HG02840 (cell line): Measurements from ENCODE around the gene UBALD2.
"Not testable (repeated sequence)": the region's sequence is repeated elsewhere in the genome, so short reads cannot be mapped to it uniquely, and the experiment has no call there.

Source experiments
- ATAC-seq: cut with Tn5 transposase; IDR thresholded peaks from one replicate; pipeline ENCODE4 v1.9.1; 2021; ENCODE audit warnings: mild to moderate bottlenecking, moderate library complexity, moderate number of reproducible peaks; ENCODE audit not compliant: unreplicated experiment, low FRiP score

UBALD2 gene

DNA sequence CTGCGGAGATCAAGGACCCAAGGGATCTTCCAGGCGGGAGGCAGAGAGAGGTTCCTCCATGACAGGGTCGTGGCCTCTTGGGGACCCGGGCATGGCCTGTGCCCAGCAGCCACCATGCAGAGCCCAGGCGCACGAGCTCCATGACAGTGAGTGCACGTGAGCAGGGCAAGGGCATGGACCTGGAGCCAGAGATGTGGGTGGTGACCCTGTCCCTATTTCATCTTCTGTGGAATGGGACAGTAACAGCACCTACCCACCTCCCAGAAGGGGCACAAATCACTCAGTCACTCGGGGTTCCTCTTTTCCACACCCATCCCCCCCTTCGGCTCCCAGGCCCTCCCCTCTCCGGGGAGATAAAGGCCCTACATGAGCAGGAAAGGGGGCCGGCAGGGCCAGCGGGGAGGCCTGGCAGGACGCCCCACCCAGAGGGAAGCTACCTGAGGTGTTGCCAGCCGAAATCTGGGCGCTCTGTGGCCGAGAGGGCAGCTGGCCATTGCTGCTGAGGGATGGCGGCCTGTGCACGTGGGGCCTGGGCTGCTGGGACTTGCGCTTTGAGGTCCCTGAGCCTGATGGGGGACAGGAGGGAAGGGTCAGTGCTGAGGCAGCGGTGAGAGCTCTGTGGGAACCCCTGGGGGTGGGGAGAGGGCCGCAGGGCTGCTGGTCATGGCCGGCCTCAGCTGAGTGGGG lies 10.4 kb downstream of the UBALD2 start:
- ATAC-seq, result no peak

DNA sequence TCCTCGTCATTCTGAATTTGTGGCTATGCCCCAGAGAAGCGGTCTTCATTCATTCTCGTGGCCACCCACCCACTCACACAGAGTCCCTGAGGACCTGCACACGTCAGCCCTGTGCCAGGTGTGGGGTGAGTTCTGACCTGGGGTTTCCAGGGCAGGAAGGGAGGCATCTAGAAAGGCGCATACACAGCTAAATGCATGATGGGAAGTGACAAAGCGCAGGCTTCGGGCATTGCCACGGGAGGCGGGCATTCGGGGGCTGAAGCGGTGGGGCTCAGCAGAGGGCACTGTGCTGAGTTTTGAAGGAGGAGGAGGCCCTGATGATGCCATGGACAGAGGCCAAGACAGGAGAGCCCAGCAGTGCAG lies 10.9 kb downstream of the UBALD2 start:
- ATAC-seq, result no peak

DNA sequence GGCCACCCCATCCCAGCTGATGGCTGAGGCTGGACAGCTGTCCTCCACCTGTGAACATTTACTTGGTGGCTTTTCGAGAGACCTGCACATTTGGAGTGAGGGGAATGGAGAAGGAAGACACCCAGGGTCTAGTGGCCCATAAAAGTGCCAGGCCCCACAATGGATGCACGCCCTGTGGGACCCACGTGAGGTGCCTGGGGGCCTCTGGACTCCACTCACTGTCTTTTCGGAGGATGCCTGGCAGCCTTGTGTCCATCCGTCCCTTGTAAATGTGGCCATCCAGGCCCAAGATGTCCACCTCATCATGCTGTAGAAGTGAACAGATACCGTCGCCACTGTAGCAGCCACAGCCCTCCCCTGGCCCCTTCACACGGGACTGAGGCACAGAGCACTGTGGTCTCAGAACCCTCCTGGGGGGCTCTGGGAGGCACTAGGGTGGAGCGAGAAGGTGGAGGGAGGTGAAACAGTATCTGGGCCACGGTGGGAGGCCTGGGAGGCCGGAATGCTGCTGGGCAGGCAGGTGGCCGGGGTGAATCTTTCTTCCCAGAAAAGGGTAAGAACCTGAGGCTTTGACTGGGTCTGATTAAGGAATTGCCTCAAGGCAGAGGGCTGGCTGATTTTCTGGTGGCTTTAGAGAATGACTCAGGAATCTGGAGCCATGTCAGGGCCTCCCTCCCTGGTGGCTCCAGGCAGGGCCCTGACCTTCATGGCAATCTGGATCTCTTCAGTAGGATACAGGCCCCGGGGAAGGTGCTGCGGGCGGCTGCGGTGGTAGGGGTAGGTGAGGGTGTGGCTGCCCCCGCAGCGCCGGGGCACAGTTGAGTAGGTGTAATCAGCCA lies 11.5 kb downstream of the UBALD2 start:
- ATAC-seq, result no peak

DNA sequence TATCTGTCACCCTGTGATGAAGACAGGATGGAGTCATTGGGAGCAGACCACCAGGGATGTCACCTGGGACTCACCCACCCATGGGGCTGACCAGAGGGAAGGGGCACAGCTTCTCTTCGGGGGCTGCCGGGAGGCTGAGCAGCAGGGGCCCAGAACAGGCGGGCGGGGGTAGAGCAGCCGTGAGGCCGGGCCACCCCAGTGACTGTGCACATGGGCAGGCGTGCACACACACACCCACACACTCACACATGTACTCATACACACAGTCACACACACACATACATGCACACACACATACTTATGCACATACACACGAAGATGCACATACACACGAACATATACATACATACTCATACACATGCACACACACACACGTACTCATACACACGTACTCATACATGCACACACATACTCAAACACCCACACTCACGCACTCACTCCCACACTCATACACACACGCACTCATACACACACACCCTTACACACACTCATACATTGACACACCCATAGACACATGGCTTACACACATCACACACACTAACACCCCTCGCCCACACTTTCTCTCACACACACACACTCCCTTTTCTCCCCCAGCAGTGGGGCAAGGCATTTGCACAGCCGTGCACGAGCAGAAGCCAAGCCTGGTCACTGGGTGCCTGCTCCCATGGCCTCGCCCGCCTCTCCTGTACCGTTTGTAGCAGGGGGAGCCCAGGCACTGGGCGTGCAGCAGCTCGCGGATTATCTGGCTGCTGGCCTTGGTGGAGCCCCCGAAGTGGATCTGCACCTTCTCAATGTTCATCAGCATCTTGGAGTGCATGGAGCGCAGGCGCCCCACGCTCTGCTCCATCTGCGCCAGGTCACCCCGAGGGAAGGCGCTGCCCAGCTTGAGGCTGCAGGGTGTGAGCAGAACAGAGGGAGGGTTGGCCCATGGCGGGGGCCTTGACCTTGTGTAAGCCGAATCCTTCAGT lies 12.4 kb downstream of the UBALD2 start:
- ATAC-seq, result no peak

DNA sequence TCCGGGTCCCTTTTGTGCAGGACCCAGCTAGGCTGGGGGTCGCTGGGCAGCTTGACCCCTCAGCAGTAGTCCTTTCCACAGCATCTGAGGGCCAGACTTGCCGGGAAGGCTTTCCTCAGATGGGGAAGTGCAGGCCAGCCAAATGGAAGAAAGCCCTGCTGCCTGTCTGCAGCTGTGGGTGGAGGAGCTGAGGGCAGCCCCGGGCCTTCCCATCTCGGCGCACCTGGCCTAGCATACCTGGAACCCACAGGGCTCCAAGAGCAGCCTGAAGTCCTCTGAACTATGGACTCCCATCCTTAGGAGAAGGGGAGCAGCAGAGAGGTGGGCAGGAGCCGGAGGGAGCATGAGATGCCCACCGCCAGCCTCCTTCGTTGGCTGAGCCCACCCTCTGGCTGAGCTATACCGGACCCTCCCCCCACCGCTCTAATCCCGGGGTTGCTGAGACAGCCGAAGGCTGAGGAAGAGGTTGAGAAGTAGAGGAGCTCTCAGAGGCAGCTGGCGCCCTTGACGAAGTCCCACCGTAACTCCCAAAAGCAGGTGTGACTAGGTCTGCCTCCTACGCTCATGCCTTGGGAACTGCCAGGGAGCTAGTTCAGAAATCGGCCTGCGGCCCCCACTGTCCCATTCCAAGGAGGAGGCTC lies 13.2 kb downstream of the UBALD2 start:
- ATAC-seq, result no peak

DNA sequence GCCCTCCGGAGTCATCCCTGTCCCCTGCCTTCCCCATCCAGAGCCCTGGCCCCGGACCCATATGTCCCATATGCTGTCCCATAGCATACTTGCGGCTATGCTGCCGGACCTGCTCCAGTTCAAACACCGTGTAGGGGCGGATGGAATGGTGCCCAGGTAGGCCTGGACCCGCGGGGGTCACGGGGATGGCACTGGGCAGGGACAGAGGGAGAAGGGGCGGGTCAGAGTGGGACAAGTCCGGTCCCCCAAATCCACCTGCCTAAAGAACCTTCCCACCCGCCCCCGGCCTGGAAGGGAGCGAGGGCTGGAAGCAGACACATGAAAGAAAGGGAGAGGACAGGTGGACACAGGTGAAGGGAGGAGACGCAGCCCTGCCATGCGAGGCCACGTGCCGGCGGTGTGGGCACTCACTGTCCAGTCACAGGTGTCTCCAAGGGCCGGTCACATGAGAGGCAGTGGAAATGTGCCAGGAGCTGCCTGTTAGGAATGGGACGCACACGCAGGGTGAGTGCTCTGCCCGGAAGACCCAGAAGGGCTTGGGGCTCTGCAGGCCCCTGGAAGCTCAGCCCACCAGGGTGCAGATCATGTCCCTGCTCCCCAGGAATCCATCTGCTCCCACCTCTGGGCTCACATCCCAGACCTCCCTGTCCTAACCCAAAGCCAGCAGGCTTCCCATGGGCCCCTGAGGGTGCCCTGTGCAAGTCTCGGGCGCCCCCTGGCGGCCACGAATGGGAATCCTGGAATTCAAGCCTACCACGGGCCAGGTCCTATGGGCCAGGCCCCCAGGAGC lies 14.0 kb downstream of the UBALD2 start:
- no peak for ATAC-seq

DNA sequence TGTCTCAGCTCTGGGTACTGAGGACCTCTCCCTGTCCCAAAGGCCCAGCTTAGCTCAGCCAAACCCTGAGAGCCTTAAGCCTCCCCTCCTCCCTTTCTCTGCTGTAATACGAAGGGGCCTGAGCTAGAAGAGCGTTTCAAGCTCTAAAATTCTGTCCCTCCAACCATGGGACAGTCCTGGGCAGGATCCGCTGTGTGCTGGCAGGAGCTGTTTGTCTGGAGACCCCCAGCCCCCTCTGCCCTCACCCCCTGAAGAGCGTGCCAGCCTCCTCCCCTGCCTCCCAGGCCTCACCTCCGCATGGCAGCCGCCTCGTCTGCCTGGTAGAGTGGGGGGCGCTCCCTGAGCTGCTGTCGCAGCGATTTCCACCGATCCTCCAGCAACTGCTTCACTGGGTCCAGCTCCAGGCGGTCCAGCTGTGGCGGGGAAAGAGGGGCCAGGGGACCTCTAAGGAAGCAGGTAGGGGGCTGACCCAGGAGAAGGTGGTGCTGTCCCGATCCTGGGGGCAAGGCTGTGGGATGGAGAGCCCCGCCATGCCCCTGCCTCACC lies 14.7 kb downstream of the UBALD2 start:
- no peak for ATAC-seq

DNA sequence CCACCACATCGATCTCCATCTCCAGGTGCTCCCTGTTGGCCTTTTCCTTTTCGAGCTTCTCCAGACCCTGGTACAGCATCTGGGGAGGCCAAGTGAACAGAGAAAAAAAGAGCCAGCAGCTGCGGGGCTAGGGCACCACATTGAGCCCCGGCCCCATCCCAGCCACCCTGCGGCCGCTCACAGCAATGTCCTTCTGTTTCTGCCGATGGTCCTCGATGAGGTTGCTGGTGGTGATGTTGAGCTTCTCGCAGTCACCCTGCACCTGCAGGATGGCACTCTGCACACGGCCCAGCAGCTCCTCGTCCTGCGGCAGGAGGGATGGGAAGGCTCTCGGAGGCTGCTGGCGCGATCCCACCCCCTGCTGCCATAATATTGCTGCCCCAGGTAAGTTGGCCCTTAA lies 15.5 kb downstream of the UBALD2 start:
- no peak for ATAC-seq

DNA sequence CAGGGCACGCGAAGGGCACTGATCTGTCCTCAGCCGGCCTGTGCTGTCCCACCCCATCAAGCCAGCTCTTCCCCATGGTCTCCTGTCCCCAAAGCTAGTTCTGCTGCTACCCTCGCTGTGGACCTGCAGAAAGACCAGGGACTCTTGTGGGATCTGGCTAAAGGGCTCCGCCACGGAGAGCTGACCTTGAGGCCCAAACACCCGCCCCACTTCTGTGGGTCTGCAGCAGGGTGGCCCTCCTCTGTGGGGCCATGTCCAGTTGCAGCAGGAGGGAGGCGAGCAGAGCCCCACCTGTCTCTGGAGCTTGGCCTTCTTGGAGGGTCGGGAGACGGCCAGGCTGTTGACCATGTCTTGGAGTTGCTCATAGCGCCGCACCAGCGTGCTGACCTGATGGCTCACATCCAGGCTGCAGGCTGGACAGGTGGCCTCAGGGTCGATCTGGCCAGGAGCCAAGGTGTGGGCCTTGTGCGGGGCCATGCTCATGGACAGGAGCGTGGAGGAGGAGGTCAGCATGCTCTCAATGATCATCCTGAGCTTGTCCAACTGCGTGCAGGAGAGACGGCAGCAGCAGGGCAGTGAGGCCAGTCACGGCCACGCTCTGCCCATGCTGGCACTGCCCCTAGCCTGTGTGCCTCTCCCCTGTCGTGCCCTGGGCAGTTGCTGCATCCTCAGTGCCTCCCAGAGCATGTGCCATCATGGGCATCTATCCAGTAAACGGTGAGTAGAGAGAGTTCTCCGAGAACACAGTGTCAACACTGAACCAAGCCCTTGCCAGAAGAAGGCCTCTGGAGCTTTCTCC lies 16.6 kb downstream of the UBALD2 start:
- ATAC-seq, result no peak

DNA sequence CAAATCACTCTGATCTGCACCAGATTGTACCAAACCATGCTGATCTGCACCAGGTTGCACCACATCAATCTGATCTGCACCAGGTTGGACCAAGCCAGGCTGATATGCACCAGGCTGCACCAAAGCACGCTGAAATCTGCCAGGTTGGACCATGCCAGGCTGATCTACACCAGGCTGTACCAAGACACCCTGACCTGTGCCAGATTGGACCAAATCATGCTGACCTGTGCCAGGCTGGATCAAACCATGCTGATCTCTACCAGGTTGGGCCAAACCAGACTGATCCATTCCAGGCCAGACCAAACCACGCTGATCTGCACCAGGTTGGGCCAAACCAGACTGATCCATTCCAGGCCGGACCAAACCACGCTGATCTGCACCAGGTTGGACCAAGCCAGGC lies 27.4 kb downstream of the UBALD2 start:
- no peak for ATAC-seq

DNA sequence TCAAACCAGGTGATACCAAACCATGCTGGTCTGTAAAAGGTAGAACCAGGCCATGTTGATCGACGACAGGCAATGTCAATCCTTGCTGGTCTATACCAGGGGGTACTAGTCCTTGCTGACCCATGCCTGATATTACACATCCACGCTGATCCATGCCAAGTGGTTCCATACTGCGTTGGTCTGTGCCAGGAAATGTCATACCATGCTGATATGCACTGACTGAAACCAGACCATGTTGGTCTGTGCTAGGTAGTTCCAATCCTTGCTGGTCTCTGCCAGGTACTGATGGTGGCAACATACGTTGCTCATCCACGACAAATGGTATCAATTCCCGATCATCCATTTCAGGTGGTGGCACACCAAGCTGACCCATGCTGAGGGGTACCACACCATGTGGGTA lies 28.0 kb downstream of the UBALD2 start:
- no peak for ATAC-seq

DNA sequence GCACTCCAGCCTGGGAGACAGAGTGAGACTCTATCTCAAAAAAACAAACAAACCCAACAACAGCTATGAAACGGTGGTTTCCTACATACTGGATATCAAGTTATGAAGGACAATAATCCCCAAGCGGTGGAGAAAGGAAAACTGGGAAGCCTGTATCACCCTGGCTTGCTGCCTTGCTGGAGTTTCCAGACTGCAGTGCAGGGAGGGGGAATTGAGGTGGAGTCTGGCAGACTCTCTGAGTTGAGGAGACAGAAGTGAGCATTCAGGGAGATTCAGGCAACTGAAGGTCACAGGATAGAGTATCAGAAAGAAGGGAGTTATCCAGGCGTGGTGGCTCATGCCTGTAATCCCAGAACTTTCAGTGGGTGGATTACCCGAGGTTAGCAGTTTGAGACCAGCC lies 31.0 kb downstream of the UBALD2 start:
- ATAC-seq, result no peak

DNA sequence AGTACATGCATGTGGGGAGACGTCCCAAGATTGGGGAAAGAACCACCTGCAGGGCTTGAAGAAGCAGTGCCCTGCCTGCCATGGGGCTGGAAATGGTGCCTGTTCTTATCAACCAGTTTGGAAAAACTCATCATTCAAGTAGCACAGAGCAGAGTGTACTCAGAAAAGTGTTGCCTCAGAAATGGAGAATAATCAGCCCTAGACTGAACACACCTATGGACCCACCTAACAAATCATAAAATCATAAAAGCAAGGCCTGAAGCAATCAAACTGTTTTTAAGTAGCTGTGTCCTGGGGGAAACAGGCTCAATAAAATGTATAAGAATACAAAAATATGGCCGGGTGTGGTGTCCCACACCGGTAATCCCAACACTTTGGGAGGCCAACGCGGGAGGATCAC lies 31.7 kb downstream of the UBALD2 start:
- no peak for ATAC-seq

DNA sequence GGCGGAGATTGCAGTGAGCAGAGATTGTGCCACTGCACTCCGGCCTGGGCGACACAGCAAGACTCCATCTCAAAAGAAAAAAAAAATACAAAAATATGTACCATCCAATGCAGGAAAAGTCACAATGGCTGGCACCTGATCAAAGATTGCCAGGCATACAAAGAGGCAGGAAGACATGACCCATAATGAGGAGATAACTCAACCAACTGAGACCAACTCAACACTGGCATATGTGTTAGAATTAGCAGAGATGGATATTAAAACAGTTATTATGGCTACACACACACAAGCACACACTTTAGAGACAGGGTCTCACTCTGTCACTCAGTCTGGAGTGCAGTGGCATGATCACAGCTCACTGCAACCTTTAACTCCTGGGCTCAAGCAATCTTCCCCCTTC lies 32.3 kb downstream of the UBALD2 start:
- ATAC-seq, result no peak

DNA sequence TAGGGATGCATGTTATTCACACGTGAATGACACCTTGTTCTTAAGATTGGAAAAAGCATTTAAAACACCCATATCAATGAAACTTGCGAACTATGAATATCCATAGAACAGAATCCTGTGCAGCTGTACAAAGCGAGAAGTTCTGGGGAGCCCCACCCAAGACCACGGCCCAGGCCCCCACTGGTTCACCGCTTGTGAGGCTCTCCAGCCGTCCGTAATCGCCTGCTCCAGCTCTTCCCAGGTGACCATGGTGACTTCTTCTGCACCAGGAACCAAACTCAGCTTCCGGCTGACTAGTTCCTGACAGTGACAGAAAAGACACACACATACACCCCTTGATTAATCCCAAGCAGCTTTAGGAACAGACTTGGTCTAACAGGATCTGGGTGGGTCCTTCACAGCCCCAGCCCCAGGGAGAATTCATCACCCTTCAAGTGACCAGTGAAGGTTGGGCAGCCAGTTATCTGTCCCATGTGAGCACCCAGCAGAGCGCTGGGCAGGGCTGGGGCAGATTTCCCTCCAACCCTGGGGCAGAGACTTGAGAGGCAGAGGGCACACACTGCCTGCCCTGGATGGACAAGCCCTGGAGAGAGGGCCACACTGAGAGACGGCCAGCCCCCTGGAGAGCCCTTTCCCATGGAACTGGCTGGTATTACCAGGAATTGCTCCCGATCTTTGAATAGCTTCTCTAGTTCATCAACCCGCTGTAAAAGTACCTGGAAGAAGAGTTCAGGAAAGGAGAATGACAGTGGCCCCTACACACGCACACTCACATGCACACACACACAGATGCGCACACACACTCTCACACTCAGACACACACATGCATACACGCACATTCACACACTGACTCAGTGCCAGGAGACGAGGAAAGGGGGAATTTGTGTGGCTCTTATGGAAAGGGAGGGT lies 39.3 kb downstream of the UBALD2 start:
- no peak for ATAC-seq

DNA sequence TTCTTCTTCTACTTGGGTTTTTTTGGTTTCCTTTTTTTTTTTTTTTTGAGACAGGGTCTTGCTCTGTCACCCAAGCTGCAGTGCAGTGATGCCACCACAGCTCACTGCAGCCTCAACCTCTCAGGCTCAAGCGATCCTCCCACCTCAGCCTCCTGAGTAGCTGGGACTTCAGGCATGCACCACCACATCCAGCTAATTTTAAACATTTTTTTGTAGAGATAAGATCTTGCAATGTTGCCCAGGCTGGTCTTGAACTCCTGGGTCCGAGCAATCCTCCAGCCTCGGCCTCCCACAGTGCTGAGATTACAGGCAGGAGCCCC lies 39.9 kb downstream of the UBALD2 start:
- ATAC-seq, result not testable (repeated sequence)

DNA sequence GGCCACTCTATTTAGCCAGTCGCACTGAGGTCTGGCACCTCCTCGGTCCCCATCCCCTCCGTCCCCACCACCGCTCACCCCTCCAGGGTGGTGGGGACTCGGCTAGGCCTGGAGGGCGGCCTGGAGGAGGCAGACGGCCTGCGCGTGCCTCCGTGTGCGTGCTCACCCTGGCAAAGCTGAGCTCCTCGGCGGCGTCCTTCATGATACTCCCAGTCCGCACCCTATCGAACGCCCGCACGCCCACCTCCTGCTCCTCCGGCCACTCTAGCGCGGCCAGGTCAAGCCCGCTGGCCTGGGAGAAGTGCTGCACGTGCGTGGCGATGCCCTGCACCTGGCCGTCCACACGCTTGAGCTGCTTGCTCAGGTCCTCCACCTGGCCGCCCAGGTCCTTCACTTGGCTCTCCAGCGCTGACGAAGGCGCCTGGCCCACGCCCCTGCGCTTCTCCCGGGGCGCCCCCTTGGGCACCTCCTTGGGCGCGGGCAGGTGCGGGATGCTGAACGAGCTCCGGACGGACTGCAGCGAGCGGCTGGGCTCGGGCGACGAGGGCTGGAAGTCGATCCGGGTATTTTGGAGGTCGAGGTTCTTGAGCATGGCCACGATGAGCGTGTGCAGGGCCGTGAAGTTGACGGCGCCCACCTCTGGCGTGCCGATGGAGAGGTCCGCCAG lies 42.3 kb downstream of the UBALD2 start:
- no peak for ATAC-seq
